Stomach (tissue), 9 donors: ENCODE data around the gene SIX1. TPM values are rescaled to one million over a fixed set of nuclear protein-coding genes. Genes with fewer than 3 reads are reported as not detected.

ENCODE experiments used
- DNase-seq, 2 donors: peaks; one replicate each; pipeline versions ENCODE4 v3.0.0 to v3.0.0-alpha.2; 2013 to 2019
- H3K27ac ChIP-seq, 5 donors: fragments of 200-600 bp in 4 of 5; sonication (generic) in 4 of 5; one replicate each; pipeline ENCODE4 v1.5.1; 2013 to 2019; ENCODE audit warnings: mild to moderate bottlenecking in 1 of 5, moderate library complexity in 1 of 5
- H3K27me3 ChIP-seq, 3 donors: fragments of 200-600 bp; sonication (generic); one replicate each; pipeline ENCODE4 v1.5.1; 2017 to 2019; ENCODE audit warnings: mixed run types in 1 of 3
- H3K36me3 ChIP-seq, 4 donors: fragments of 200-600 bp; sonication (generic); 1 replicate in 3 of 4; 2 replicates in 1 of 4; pipeline ENCODE4 v1.5.1; 2016 to 2019
- H3K4me1 ChIP-seq, 4 donors: fragments of 200-600 bp; sonication (generic); one replicate each; pipeline ENCODE4 v1.5.1; 2016 to 2019
- H3K4me3 ChIP-seq, 4 donors: fragments of 200-600 bp; sonication (generic) in 3 of 4; one replicate each; pipeline ENCODE4 v1.5.1; 2016 to 2019; ENCODE audit warnings: mild to moderate bottlenecking in 1 of 4
- H3K9me3 ChIP-seq, 4 donors: fragments of 200-600 bp; sonication (generic); one replicate each; pipeline ENCODE4 v1.5.1; 2016 to 2019
- EP300 ChIP-seq: sonication (generic); formaldehyde crosslinking; IDR thresholded peaks from one replicate; pipeline ENCODE4 v1.6.1; 2017; ENCODE audit warnings: antibody characterized with exemption
- POLR2A ChIP-seq, 4 donors: fragments of 450-650 bp; IDR thresholded peaks; one replicate each; pipeline ENCODE4 v1.6.1; 2016; ENCODE audit warnings: antibody characterized with exemption in 4 of 4, control low read depth in 2 of 4, mild to moderate bottlenecking in 1 of 4, moderate library complexity in 1 of 4
- POLR2AphosphoS5 ChIP-seq, 3 donors: sonication (generic); formaldehyde crosslinking; IDR thresholded peaks; one replicate each; pipeline ENCODE4 v1.6.1; 2016; ENCODE audit warnings: antibody characterized with exemption in 3 of 3
- WGBS, 5 donors: extraction: QIAGEN DNeasy Blood & Tissue Kit in 3 of 5; methylation state at CpG; one replicate each; pipeline versions ENCODE4 v1.1.5 to v1.1.7; 2013 to 2018; 5-methylcytosine and 5-hydroxymethylcytosine counted together
- intact Hi-C: fragments of 100-400 bp; cut with DNase I; formaldehyde crosslinking; loops from one replicate; pipeline ENCODE4 v1.15.1; 2023; ENCODE audit warnings: low total_unique reads
- polyA plus RNA-seq, 3 donors: library from polyadenylated mRNA; stranded (reverse); fragments of 200-250 nt; gene quantifications; one replicate each; pipeline ENCODE4 v1.2.3, GENCODE V29; 2013
- total RNA-seq, 5 donors: library from RNA; depleted of rRNA; stranded (reverse); fragments of >200 nt; gene quantifications; one replicate each; pipeline versions ENCODE4 v1.1.0 to v1.2.3, GENCODE V29; 2014 to 2016
- TF ChIP-seq, protein P1 (sequence below), 7 experiments: fragments of 450-650 bp in 4 of 7; fragments of 200-600 bp in 3 of 7; sonication (generic) in 3 of 7; IDR thresholded peaks; one replicate each; pipeline ENCODE4 v1.5.1; 2016 to 2019; ENCODE audit warnings: antibody characterized with exemption in 7 of 7, control low read depth in 2 of 7, mild to moderate bottlenecking in 1 of 7
- donor health status: healthy with polysubstance abuse.
- donor health status: Bipolar disorder and iron deficiency.
- donor health status: healthy.

The SIX1 gene
- total and polyA plus RNA-seq, 8 donors = 0.19 to 8.0 (median 0.67) TPM; not detected in 4

DNA sequence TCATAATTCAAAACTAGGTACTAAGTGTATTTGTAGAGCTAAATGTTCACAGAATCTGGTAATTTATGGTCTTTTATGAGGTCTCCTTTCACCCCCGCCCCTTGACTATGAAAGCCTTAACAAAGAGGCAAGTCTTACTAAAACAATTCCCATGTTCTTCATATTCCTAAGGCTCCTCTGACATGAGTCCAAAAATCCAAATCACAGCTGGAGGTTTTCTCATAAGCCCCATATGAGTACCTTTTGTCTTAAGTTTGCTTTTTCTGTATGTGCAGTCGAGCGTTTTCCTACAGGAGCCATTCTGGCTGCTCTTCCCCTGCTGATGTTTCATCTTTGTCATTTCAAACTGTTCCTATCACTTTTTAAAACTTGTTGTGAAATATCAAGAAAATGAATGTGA, 55.2 kb downstream of the SIX1 start:
- Histone ChIP-seq H3K36me3 (no peaks in the 10 kb centered on the region), H3K27ac (no peak overlapping the region), H3K9me3 (no peaks in the 10 kb centered on the region), H3K4me3 (no peak overlapping the region), H3K4me1 (peaks cover 0 to 12% (median 1%) of the 10 kb centered on the region in 4 donors), H3K27me3 (no peaks in the 10 kb centered on the region)
- TF ChIP-seq POLR2A (IDR thresholded peaks at IDR 0.05) (no peak), POLR2AphosphoS5 (IDR thresholded peaks at IDR 0.05) (no peak), EP300 (no peak)
- TF ChIP-seq, protein P1, sequence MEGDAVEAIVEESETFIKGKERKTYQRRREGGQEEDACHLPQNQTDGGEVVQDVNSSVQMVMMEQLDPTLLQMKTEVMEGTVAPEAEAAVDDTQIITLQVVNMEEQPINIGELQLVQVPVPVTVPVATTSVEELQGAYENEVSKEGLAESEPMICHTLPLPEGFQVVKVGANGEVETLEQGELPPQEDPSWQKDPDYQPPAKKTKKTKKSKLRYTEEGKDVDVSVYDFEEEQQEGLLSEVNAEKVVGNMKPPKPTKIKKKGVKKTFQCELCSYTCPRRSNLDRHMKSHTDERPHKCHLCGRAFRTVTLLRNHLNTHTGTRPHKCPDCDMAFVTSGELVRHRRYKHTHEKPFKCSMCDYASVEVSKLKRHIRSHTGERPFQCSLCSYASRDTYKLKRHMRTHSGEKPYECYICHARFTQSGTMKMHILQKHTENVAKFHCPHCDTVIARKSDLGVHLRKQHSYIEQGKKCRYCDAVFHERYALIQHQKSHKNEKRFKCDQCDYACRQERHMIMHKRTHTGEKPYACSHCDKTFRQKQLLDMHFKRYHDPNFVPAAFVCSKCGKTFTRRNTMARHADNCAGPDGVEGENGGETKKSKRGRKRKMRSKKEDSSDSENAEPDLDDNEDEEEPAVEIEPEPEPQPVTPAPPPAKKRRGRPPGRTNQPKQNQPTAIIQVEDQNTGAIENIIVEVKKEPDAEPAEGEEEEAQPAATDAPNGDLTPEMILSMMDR (IDR thresholded peaks at IDR 0.05) = no peak
- 77 to 94% (median 91%) methylated on average over 3 of the region's 3 CpGs for WGBS, 5 donors
- intact Hi-C loops = no loop called here
- DNase-seq = no peak

Other genes with a start within 250 kb of the SIX1 start
- gene C14orf39, start 163.4 kb downstream of the SIX1 start, total RNA-seq = under 1 TPM in 1 of 5 donors, not detected in 4; 0.55 TPM
- not detected for gene C14orf39, start 163.4 kb downstream of the SIX1 start, polyA plus RNA-seq
- not detected for gene SIX6, start 140.3 kb downstream of the SIX1 start, total RNA-seq
- gene SIX6, start 140.3 kb downstream of the SIX1 start, polyA plus RNA-seq = not detected
- gene SIX4, start 74.9 kb upstream of the SIX1 start, total RNA-seq = 1 to 10 TPM in 4 of 5 donors, not detected in 1; 1.8 to 5.8 (median 3.9) TPM
- 1 to 10 TPM in 1 of 3 donors, under 1 TPM in 2; 0.35 to 1.5 (median 0.75) TPM for gene SIX4, start 74.9 kb upstream of the SIX1 start, polyA plus RNA-seq
- gene MNAT1, start 85.3 kb upstream of the SIX1 start, total RNA-seq = 100 to 1,000 TPM in 1 of 5 donors, 10 to 100 TPM in 4; 10.3 to 150 (median 43.3) TPM
- 10 to 100 TPM; 13.4 to 20.9 (median 18.9) TPM for gene MNAT1, start 85.3 kb upstream of the SIX1 start, polyA plus RNA-seq